Activated naive CD8-positive, alpha-beta T cell treated with anti-CD3 and anti-CD28 coated beads, Interleukin-2, amount 50 U/mL, for 16 hours (primary cell): ENCODE measurements around the gene RYR3.

Source experiments
- DNase-seq: peaks from one replicate; pipeline ENCODE4 v3.0.0-alpha.2; 2020; ENCODE audit warnings: low read depth, low spot score

RYR3 gene

GRCh38 chr15:33823119-33823518, 512.4 kb downstream of the RYR3 start:
- DNase-seq = no peak

- DNase-seq = no peak
These were observed 514.7 kb downstream of the RYR3 start for GRCh38 chr15:33825453-33825852.

- DNase-seq = no peak
These were observed 515.4 kb downstream of the RYR3 start for GRCh38 chr15:33826201-33826600.

- no peak for DNase-seq
These were observed 519.6 kb downstream of the RYR3 start for GRCh38 chr15:33830351-33830750.

- DNase-seq = no peak
These were observed 520.9 kb downstream of the RYR3 start for GRCh38 chr15:33831646-33832045.

- DNase-seq = no peak
These were observed 524.4 kb downstream of the RYR3 start for GRCh38 chr15:33834892-33835743.

GRCh38 chr15:33837294-33837693, 526.5 kb downstream of the RYR3 start:
- no peak for DNase-seq

- DNase-seq = no peak
These were observed 528.8 kb downstream of the RYR3 start for GRCh38 chr15:33839540-33839939.

- DNase-seq = no peak
These were observed 529.8 kb downstream of the RYR3 start for GRCh38 chr15:33840615-33841014.

GRCh38 chr15:33844186-33844585, 533.4 kb downstream of the RYR3 start:
- DNase-seq = no peak

GRCh38 chr15:33844597-33844996, 533.8 kb downstream of the RYR3 start:
- DNase-seq = no peak

GRCh38 chr15:33846142-33846541, 535.4 kb downstream of the RYR3 start:
- DNase-seq = no peak

- DNase-seq = no peak
These were observed 536.1 kb downstream of the RYR3 start for GRCh38 chr15:33846862-33847261.

GRCh38 chr15:33848011-33848410, 537.2 kb downstream of the RYR3 start:
- DNase-seq = no peak

GRCh38 chr15:33851079-33851478, 540.3 kb downstream of the RYR3 start:
- DNase-seq = no peak

GRCh38 chr15:33852094-33852493, 541.3 kb downstream of the RYR3 start:
- no peak for DNase-seq

GRCh38 chr15:33852570-33852969, 541.8 kb downstream of the RYR3 start:
- no peak for DNase-seq

GRCh38 chr15:33857726-33858125, 547.0 kb downstream of the RYR3 start:
- no peak for DNase-seq

- DNase-seq = no peak
These were observed 548.1 kb downstream of the RYR3 start for GRCh38 chr15:33858836-33859235.

- DNase-seq = no peak
These were observed 549.3 kb downstream of the RYR3 start for GRCh38 chr15:33859992-33860545.

- no peak for DNase-seq
These were observed 550.0 kb downstream of the RYR3 start for GRCh38 chr15:33860754-33861153.

GRCh38 chr15:33864360-33865075, 553.8 kb downstream of the RYR3 start:
- DNase-seq = no peak

- no peak for DNase-seq
These were observed 554.6 kb downstream of the RYR3 start for GRCh38 chr15:33865416-33865815.
